ENCODE measurements around the gene SCGB3A2. TPM values are rescaled to one million over a fixed set of nuclear protein-coding genes. Genes with fewer than 3 reads are reported as not detected.

The SCGB3A2 gene
- polyA plus RNA-seq, 3 donors = 1.3 to 15.9 (median 9.3) TPM

DNA sequence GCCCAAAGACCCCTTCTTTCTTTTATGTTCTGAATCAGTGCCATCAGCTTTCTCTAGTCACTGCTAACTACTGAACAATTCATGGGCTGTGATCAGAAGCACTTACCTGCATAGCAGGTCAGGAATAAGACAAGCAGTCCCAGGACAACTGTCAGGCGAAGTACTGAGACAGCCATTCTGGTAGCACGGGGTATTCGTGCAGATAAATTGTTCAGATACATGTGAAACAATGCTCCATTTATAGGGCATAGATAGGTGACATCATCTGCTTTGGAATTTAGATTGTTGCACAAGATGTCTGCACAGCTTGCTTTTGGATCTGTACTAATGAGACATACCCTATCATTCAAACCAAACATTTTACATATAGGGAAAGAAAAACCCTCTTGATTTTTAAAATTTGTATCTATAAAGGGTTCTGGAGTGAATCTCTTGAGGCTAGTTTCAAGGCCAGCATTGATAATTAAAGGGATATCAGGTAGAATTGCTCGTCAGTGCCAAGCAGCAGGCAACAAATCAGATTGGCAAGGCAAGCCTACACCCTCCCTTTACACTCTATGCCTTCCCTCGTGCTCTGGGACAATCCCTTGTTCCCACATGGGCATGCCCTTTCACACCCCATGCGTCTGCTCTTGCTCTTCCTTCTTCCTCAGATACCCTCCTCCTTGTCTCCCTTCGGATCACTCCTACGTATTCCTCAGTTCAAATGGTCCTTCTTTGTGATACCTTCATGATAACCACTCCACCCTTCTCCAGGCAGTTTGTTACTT, 28.0 kb downstream of the SCGB3A2 start, which contains the start of gene C5orf46:
Gene C5orf46, minus strand, starts transcription at position 213 of the 770 bp plus-strand sequence. Its CDS starts 37 bp downstream, at position 176.
- Histone ChIP-seq H3K79me2 (ENCODE audit: insufficient read depth, low read length) (no peaks in the 10 kb centered on the region), H3K4me1 (ENCODE audit: control insufficient read depth in 1 of 2, insufficient read depth in 2 of 2, low read length in 2 of 2) (peaks cover 0 to under 1% of the 10 kb centered on the region in 2 donors), H3K36me3 (replicated peaks in 1 of 2; ENCODE audit: control insufficient read depth in 1 of 2, insufficient read depth in 2 of 2, low read length in 2 of 2) (no peaks in the 10 kb centered on the region), H3K4me3 (replicated peaks in 1 of 3; ENCODE audit: low read depth in 2 of 3, low read length in 3 of 3) (no peak within 1 kb of the TSS), H2AFZ (ENCODE audit: insufficient read depth, low read depth, low read length, poor library complexity, severe bottlenecking) (no peak within 1 kb of the TSS), H3K9me3 (replicated peaks in 1 of 2; ENCODE audit: control insufficient read depth in 1 of 2, insufficient read depth in 1 of 2, low read length in 2 of 2) (no peaks in the 10 kb centered on the region), H3K27ac (ENCODE audit: low read depth in 1 of 2, low read length in 2 of 2) (no peak within 1 kb of the TSS), H3K9ac (ENCODE audit: insufficient read depth, low read length, poor library complexity, severe bottlenecking) (no peak within 1 kb of the TSS), H4K20me1 (ENCODE audit: insufficient read depth, low read length) (no peaks in the 10 kb centered on the region), H3K4me2 (replicated peaks; ENCODE audit: extremely low read depth, low read length, poor library complexity, severe bottlenecking) (no peak within 1 kb of the TSS), H3K27me3 (ENCODE audit: control insufficient read depth in 2 of 2, insufficient read depth in 2 of 2, low read length in 2 of 2) (no peaks in the 10 kb centered on the region)
- intact Hi-C loops (cut with micrococcal nuclease) = no loop called here
- WGBS (ENCODE audit: insufficient coverage) = 96% methylated on average over 8 of the region's 8 CpGs
- H3K27me3 Mint-ChIP-seq (ENCODE audit: low read depth in 3 of 3) = no peaks in the 10 kb centered on the region
- DNase-seq = no peak
- no peaks in the 10 kb centered on the region for H3K36me3 Mint-ChIP-seq
- peaks cover 4% of the 10 kb centered on the region for H3K4me1 Mint-ChIP-seq
- TF ChIP-seq, protein P1, sequence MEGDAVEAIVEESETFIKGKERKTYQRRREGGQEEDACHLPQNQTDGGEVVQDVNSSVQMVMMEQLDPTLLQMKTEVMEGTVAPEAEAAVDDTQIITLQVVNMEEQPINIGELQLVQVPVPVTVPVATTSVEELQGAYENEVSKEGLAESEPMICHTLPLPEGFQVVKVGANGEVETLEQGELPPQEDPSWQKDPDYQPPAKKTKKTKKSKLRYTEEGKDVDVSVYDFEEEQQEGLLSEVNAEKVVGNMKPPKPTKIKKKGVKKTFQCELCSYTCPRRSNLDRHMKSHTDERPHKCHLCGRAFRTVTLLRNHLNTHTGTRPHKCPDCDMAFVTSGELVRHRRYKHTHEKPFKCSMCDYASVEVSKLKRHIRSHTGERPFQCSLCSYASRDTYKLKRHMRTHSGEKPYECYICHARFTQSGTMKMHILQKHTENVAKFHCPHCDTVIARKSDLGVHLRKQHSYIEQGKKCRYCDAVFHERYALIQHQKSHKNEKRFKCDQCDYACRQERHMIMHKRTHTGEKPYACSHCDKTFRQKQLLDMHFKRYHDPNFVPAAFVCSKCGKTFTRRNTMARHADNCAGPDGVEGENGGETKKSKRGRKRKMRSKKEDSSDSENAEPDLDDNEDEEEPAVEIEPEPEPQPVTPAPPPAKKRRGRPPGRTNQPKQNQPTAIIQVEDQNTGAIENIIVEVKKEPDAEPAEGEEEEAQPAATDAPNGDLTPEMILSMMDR (IDR thresholded peaks at IDR 0.05) = no peak
- no peak within 1 kb of the TSS for H3K4me3 Mint-ChIP-seq
- H3K9me3 Mint-ChIP-seq = peaks cover 0 to 2% (median 0%) of the 10 kb centered on the region in 7 donors
- no peak within 1 kb of the TSS for H3K27ac Mint-ChIP-seq

DNA sequence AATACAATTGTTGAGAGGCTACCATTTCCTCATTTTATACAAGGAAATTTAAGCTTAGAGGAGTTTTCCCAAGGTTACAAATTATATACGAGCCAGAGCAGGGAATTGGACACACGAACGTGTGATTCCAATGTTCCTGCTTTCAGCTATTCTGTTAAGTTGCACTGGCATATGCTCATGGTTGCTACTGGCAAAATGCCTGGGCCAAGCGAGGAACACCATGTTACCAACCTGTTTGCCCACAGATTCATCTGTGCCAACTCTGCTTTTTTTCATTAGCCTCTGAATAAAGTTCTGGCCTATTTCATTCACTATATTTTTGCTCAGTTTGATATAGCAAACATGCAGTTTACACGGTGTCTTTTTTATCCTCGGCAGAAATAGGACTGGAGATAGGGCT, 32.9 kb downstream of the SCGB3A2 start:
- Mint-ChIP-seq H3K4me3 (no peak overlapping the region), H3K36me3 (no peaks in the 10 kb centered on the region), H3K9me3 (peaks cover 0 to 8% (median 1%) of the 10 kb centered on the region in 7 donors), H3K27ac (no peak overlapping the region), H3K4me1 (peaks cover 9% of the 10 kb centered on the region), H3K27me3 (ENCODE audit: low read depth in 3 of 3) (peaks cover 0 to 3% (median 0%) of the 10 kb centered on the region in 3 donors)
- no peak for DNase-seq
- Histone ChIP-seq H3K4me1 (ENCODE audit: control insufficient read depth in 1 of 2, insufficient read depth in 2 of 2, low read length in 2 of 2) (peaks cover 0 to 12% of the 10 kb centered on the region in 2 donors), H2AFZ (ENCODE audit: insufficient read depth, low read depth, low read length, poor library complexity, severe bottlenecking) (no peak overlapping the region), H3K9ac (ENCODE audit: insufficient read depth, low read length, poor library complexity, severe bottlenecking) (no peak overlapping the region), H4K20me1 (ENCODE audit: insufficient read depth, low read length) (no peaks in the 10 kb centered on the region), H3K36me3 (replicated peaks in 1 of 2; ENCODE audit: control insufficient read depth in 1 of 2, insufficient read depth in 2 of 2, low read length in 2 of 2) (no peaks in the 10 kb centered on the region), H3K4me3 (replicated peaks in 1 of 3; ENCODE audit: low read depth in 2 of 3, low read length in 3 of 3) (no peak overlapping the region), H3K27me3 (ENCODE audit: control insufficient read depth in 2 of 2, insufficient read depth in 2 of 2, low read length in 2 of 2) (no peaks in the 10 kb centered on the region), H3K9me3 (replicated peaks in 1 of 2; ENCODE audit: control insufficient read depth in 1 of 2, insufficient read depth in 1 of 2, low read length in 2 of 2) (no peaks in the 10 kb centered on the region), H3K4me2 (replicated peaks; ENCODE audit: extremely low read depth, low read length, poor library complexity, severe bottlenecking) (no peak overlapping the region), H3K79me2 (ENCODE audit: insufficient read depth, low read length) (no peaks in the 10 kb centered on the region), H3K27ac (ENCODE audit: low read depth in 1 of 2, low read length in 2 of 2) (no peak overlapping the region)
- whole genome bisulfite sequencing (ENCODE audit: insufficient coverage) = 53% methylated on average over 4 of the region's 6 CpGs
- TF ChIP-seq, protein P1 (IDR thresholded peaks at IDR 0.05) = no peak
- intact Hi-C loops (cut with micrococcal nuclease) = no loop called here
